Colonic mucosa (tissue), 4 donors: ENCODE measurements around the gene SALL2. TPM values are rescaled to one million over a fixed set of nuclear protein-coding genes. Genes with fewer than 3 reads are reported as not detected.

ENCODE experiments used
- DNase-seq: peaks from one replicate; pipeline ENCODE4 v3.0.0-alpha.2; 2020
- H3K27ac ChIP-seq: fragments of 200-600 bp; one replicate; pipeline ENCODE4 v1.8.0; 2021
- H3K27me3 ChIP-seq: fragments of 200-600 bp; one replicate; pipeline ENCODE4 v1.8.0; 2021
- H3K36me3 ChIP-seq: fragments of 200-600 bp; one replicate; pipeline ENCODE4 v1.8.0; 2021
- H3K4me1 ChIP-seq: fragments of 200-600 bp; one replicate; pipeline ENCODE4 v1.8.0; 2021; ENCODE audit warnings: mild to moderate bottlenecking
- H3K4me3 ChIP-seq: fragments of 200-600 bp; one replicate; pipeline ENCODE4 v1.8.0; 2021
- H3K9ac ChIP-seq, 2 donors: one replicate each; pipeline ENCODE4 v1.7.0; 2013; ENCODE audit warnings: control low read depth in 2 of 2, low read depth in 2 of 2, low read length in 2 of 2
- H3K9me3 ChIP-seq: fragments of 200-600 bp; one replicate; pipeline ENCODE4 v1.8.0; 2021
- intact Hi-C: fragments of 100-400 bp; cut with DNase I; formaldehyde crosslinking; loops from one replicate; pipeline ENCODE4 v1.14.1; 2022
- total RNA-seq, 2 donors: library from RNA; stranded (reverse); fragmentation: NEBNext Ultra II Directional in 1 of 2; extraction: Animal tissue kit (Norgen Biotek cat#: 25700) in 1 of 2; gene quantifications; one replicate each; pipeline ENCODE4 v1.2.1, GENCODE V29; 2021
- TF ChIP-seq, protein P1 (sequence below): fragments of 200-600 bp; IDR thresholded peaks from one replicate; pipeline ENCODE4 v1.8.0; 2022; ENCODE audit warnings: antibody characterized with exemption, mild to moderate bottlenecking
- donor health status: healthy.
- donor health status: DM: no; HTN: no; CAD: no.
- donor health status: DM: no; HTN: no; CAD: no.

Gene SALL2
- total RNA-seq, 2 donors from 2014 or later, result 1.7 to 2.4 TPM

DNA sequence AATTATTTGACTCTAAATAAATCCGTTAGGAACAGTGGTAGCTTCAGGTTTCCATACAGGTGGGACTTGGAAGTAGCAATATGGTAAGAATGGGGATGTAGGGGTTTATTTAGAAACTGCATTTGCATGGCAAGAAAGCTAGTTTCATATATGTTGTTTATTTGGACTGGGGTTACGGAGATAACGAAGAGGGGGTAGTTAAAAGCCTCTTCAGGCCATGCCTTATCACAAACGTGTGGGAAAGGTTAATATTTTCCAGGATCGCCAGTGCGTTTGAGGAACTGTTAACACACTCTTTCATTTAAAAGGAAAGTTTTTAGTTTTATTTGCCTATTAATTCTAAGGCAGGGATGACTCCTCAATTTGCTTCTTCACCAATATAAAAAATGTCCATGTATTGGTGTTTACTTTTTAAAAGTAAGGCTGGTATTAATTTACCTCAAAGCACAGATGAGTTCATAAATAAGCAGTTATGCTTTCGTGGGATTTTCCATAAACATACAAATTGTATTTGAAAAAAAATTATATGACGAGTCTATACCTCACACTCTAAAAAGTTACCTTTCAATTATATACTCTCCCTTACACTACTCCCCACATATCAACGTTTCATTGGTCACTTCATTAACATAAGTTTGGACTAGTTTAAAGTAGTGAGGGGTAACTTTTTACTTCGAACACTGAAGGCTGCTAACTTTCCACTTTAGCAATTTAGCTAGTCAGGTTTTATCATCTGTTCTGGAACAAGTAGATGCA, 50.2 kb downstream of the SALL2 start:
- Histone ChIP-seq H3K9me3 (no peaks in the 10 kb centered on the region), H3K27ac (peak overlapping the region; percentile 77), H3K9ac (peak overlapping the region; percentile 48 to 86), H3K4me1 (no peaks in the 10 kb centered on the region), H3K4me3 (peak overlapping the region; percentile 88), H3K27me3 (no peaks in the 10 kb centered on the region), H3K36me3 (no peaks in the 10 kb centered on the region)
- DNase-seq, result no peak
- intact Hi-C loops, result no loop called here
- TF ChIP-seq, protein P1, sequence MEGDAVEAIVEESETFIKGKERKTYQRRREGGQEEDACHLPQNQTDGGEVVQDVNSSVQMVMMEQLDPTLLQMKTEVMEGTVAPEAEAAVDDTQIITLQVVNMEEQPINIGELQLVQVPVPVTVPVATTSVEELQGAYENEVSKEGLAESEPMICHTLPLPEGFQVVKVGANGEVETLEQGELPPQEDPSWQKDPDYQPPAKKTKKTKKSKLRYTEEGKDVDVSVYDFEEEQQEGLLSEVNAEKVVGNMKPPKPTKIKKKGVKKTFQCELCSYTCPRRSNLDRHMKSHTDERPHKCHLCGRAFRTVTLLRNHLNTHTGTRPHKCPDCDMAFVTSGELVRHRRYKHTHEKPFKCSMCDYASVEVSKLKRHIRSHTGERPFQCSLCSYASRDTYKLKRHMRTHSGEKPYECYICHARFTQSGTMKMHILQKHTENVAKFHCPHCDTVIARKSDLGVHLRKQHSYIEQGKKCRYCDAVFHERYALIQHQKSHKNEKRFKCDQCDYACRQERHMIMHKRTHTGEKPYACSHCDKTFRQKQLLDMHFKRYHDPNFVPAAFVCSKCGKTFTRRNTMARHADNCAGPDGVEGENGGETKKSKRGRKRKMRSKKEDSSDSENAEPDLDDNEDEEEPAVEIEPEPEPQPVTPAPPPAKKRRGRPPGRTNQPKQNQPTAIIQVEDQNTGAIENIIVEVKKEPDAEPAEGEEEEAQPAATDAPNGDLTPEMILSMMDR, result no peak

Other genes starting within 250 kb of the SALL2 start
- gene RPGRIP1, start 246.3 kb downstream of the SALL2 start, total RNA-seq, result under 1 TPM in 1 of 2 donors, not detected in 1; 0.40 TPM
- 10 to 100 TPM; 43.9 to 71.8 TPM for gene SUPT16H, start 142.3 kb downstream of the SALL2 start, total RNA-seq
- gene CHD8, start 70.2 kb downstream of the SALL2 start, total RNA-seq, result 10 to 100 TPM; 56.2 to 60.1 TPM
- 10 to 100 TPM; 12.9 to 15.4 TPM for gene RAB2B, start 49.4 kb downstream of the SALL2 start, total RNA-seq
- 10 to 100 TPM; 71.8 to 85.8 TPM for gene TOX4, start 49.2 kb downstream of the SALL2 start, total RNA-seq
- 10 to 100 TPM; 26.5 to 50.1 TPM for gene METTL3, start 15.0 kb downstream of the SALL2 start, total RNA-seq
- gene OR10G3, start 53.7 kb upstream of the SALL2 start, total RNA-seq, result not detected
- gene OR10G2, start 108.6 kb upstream of the SALL2 start, total RNA-seq, result not detected
- not detected for gene OR4E2, start 127.5 kb upstream of the SALL2 start, total RNA-seq
- gene OR4E1, start 147.5 kb upstream of the SALL2 start, total RNA-seq, result under 1 TPM in 1 of 2 donors, not detected in 1; 0.05 TPM